Keratinocyte (primary cell): Measurements from ENCODE around the gene FOXS1. TPM values are rescaled to one million over a fixed set of nuclear protein-coding genes. Genes with fewer than 3 reads are reported as not detected.

ENCODE experiments used
- DNase-seq: peaks from one replicate; pipeline ENCODE4 v3.0.0-alpha.2; 2011; ENCODE audit warnings: low read depth, missing footprints, low spot score
- FAIRE-seq: peaks from 2 replicates; lab custom pipeline; 2011; peaks lifted over from hg19 to GRCh38; lab: Jason Lieb, UNC
- H2AFZ ChIP-seq: 2 replicates; pipeline ENCODE4 v1.6.0; 2012; ENCODE audit warnings: low read length, control low read depth, inconsistent platforms; ENCODE audit not compliant: control insufficient read depth
- H3K27ac ChIP-seq: 2 replicates; pipeline ENCODE4 v1.5.1; 2011; ENCODE audit warnings: low read length; ENCODE audit not compliant: control insufficient read depth, insufficient read depth
- H3K27me3 ChIP-seq: 3 replicates; pipeline ENCODE4 v1.6.0; 2011; ENCODE audit warnings: low read length; ENCODE audit not compliant: control insufficient read depth, insufficient read depth; ENCODE audit errors: extremely low read depth
- H3K36me3 ChIP-seq, 2 experiments: 2 replicates in 1 of 2; 3 replicates in 1 of 2; pipeline ENCODE4 v1.5.1; 2011; ENCODE audit warnings: low read length in 2 of 2, mild to moderate bottlenecking in 1 of 2; ENCODE audit not compliant: control insufficient read depth in 2 of 2, insufficient read depth in 2 of 2; ENCODE audit errors: extremely low read depth in 1 of 2
- H3K4me1 ChIP-seq: 3 replicates; pipeline ENCODE4 v1.5.1; 2011; ENCODE audit warnings: low read length; ENCODE audit not compliant: control insufficient read depth, insufficient read depth; ENCODE audit errors: extremely low read depth
- H3K4me2 ChIP-seq: 3 replicates; pipeline ENCODE4 v1.6.0; 2011; ENCODE audit warnings: low read depth, low read length; ENCODE audit not compliant: control insufficient read depth, insufficient read depth; ENCODE audit errors: extremely low read depth
- H3K4me3 ChIP-seq, 3 experiments: fragments of 200-600 bp in 1 of 3; sonication (generic) in 1 of 3; 2 replicates in 2 of 3; 3 replicates in 1 of 3; pipeline ENCODE4 v1.5.1; 2011 to 2016; ENCODE audit warnings: low read length in 3 of 3, mild to moderate bottlenecking in 3 of 3, control low read depth in 2 of 3, inconsistent platforms in 1 of 3, low read depth in 1 of 3, mixed read lengths in 1 of 3, mixed run types in 1 of 3, moderate library complexity in 1 of 3; ENCODE audit not compliant: control insufficient read depth in 2 of 3, insufficient read depth in 2 of 3; ENCODE audit errors: extremely low read depth in 1 of 3
- H3K79me2 ChIP-seq: 2 replicates; pipeline ENCODE4 v1.6.0; 2012; ENCODE audit warnings: low read length; ENCODE audit not compliant: control insufficient read depth, insufficient read depth
- H3K9ac ChIP-seq: 3 replicates; pipeline ENCODE4 v1.6.0; 2011; ENCODE audit warnings: low read length; ENCODE audit not compliant: control insufficient read depth, insufficient read depth; ENCODE audit errors: extremely low read depth
- H3K9me1 ChIP-seq: 3 replicates; pipeline ENCODE4 v1.6.0; 2011; ENCODE audit warnings: low read length; ENCODE audit not compliant: control insufficient read depth, insufficient read depth; ENCODE audit errors: extremely low read depth
- H3K9me3 ChIP-seq: 2 replicates; pipeline ENCODE4 v1.5.1; 2012; ENCODE audit warnings: low read depth, low read length; ENCODE audit not compliant: control insufficient read depth
- H4K20me1 ChIP-seq: 3 replicates; pipeline ENCODE4 v1.6.0; 2011; ENCODE audit warnings: low read length; ENCODE audit not compliant: control insufficient read depth, insufficient read depth; ENCODE audit errors: extremely low read depth
- EZH2 ChIP-seq: IDR thresholded peaks from one replicate; pipeline ENCODE4 v1.6.1; 2012; ENCODE audit warnings: inconsistent platforms, mild to moderate bottlenecking, low read length, moderate library complexity
- dilution Hi-C: fragments of 300-500 bp; cut with MboI; formaldehyde crosslinking; loops from one replicate; pipeline ENCODE4 v1.7.0; 2020; ENCODE audit warnings: low sequenced_read_pairs; ENCODE audit not compliant: extremely low pct_ligation_motif_present
- polyA plus RNA-seq, 5 experiments: library from polyadenylated mRNA; depleted of rRNA in 3 of 5; stranded (reverse) in 3 of 5; stranded (forward) in 1 of 5; unstranded in 1 of 5; fragments of >200 nt; gene quantifications; 1 replicate in 1 of 5; 2 replicates in 3 of 5; 3 replicates in 1 of 5; pipeline versions ENCODE4 v1.2.1 to v1.2.3, GENCODE V29; 2011 to 2012; ENCODE audit warnings: missing spikeins in 2 of 5, low read depth in 1 of 5, low replicate concordance in 1 of 5
- TF ChIP-seq, protein P1 (sequence below), 3 experiments: IDR thresholded peaks in 1 of 3; conservative IDR thresholded peaks in 1 of 3; optimal IDR thresholded peaks in 1 of 3; 2 replicates in 2 of 3; 3 replicates in 1 of 3; pipeline versions ENCODE3 to v1.5.1; 2011; ENCODE audit warnings: low read length in 3 of 3, mild to moderate bottlenecking in 3 of 3, moderate library complexity in 2 of 3, control low read depth in 1 of 3, inconsistent platforms in 1 of 3; ENCODE audit not compliant: insufficient read depth in 2 of 3; ENCODE audit errors: extremely low read depth in 1 of 3

Gene FOXS1
- polyA plus RNA-seq, 1 donor (not counting 4 experiments of a cell fraction or from before 2014, with no cell fraction given), result not detected

DNA sequence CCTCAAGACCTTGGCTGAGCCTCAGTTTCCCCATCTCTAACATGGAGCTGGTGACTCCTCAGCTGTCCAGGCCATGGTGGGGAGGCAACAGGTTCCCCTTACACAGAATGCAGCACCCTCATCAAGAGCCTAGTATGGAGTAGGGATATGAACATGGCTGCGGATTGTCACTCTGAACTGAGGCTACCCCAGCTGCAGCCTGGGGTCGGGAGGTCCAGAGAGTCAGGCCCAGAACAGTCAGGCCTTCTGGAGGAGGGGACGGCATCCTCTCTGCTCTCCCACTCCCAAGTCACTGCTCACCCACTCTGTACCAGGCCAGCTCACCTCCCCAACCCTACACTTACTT is 1.4 kb upstream of the FOXS1 start:
- FAIRE-seq, result no peak
- dilution Hi-C loops, result no loop called here
- H4K20me1 ChIP-seq, result peaks cover 3% of the 10 kb centered on the region

DNA sequence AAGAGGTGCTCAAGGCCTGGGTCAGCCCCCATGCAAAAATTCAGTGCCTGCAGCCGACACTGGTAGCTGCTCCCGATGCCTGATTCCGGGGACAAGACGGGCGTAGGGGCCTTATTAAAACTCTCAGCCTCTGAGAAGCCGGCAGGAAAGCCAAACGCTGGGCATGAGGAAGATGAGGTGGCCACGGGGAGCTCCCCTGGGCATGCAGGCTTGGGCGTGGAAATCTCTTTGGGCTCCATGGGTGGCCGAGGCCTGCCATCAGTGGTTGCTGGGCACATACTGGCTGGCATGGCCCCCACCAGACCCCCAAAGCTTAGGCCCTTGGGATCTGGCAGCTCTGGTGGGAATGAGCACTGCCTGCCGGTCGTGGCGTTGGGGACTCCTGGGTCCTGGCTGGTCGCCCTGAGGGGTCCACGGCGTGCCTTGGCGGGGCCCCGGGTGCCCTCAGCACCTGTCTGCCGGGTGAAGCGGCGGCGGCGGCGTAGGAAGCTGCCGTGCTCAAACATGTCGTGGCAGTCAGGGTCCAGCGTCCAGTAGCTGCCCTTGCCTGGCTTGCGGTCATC is 586 bp downstream of the FOXS1 start:
- no peaks in the 10 kb centered on the region for H3K79me2 ChIP-seq
- TF ChIP-seq, protein P1, sequence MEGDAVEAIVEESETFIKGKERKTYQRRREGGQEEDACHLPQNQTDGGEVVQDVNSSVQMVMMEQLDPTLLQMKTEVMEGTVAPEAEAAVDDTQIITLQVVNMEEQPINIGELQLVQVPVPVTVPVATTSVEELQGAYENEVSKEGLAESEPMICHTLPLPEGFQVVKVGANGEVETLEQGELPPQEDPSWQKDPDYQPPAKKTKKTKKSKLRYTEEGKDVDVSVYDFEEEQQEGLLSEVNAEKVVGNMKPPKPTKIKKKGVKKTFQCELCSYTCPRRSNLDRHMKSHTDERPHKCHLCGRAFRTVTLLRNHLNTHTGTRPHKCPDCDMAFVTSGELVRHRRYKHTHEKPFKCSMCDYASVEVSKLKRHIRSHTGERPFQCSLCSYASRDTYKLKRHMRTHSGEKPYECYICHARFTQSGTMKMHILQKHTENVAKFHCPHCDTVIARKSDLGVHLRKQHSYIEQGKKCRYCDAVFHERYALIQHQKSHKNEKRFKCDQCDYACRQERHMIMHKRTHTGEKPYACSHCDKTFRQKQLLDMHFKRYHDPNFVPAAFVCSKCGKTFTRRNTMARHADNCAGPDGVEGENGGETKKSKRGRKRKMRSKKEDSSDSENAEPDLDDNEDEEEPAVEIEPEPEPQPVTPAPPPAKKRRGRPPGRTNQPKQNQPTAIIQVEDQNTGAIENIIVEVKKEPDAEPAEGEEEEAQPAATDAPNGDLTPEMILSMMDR (optimal IDR thresholded peaks at IDR 0.05 in 1 of 3, IDR thresholded peaks at IDR 0.05 in 1 of 3, conservative IDR thresholded peaks at IDR 0.05 in 1 of 3; ENCODE audit: extremely low read depth in 1 of 3, insufficient read depth in 2 of 3, low read length in 3 of 3), result no peak
- no peak for TF ChIP-seq EZH2
- H2AFZ ChIP-seq, result no peak overlapping the region
- no peak for DNase-seq
- dilution Hi-C loops, result no loop called here
- no peaks in the 10 kb centered on the region for H3K4me1 ChIP-seq
- no peak overlapping the region for H3K9ac ChIP-seq
- H4K20me1 ChIP-seq, result peaks cover 3% of the 10 kb centered on the region
- no peak for FAIRE-seq
- H3K27me3 ChIP-seq, result peaks cover 31% of the 10 kb centered on the region
- no peaks in the 10 kb centered on the region for H3K9me1 ChIP-seq
- H3K9me3 ChIP-seq, result no peaks in the 10 kb centered on the region
- H3K27ac ChIP-seq, result no peak overlapping the region
- no peaks in the 10 kb centered on the region for H3K36me3 ChIP-seq
- no peak overlapping the region for H3K4me3 ChIP-seq
- no peak overlapping the region for H3K4me2 ChIP-seq

More for the DNA sequence above, 1.4 kb upstream of the FOXS1 start:
- no peak for TF ChIP-seq EZH2
- TF ChIP-seq, protein P1 (optimal IDR thresholded peaks at IDR 0.05 in 1 of 3, IDR thresholded peaks at IDR 0.05 in 1 of 3, conservative IDR thresholded peaks at IDR 0.05 in 1 of 3; ENCODE audit: extremely low read depth in 1 of 3, insufficient read depth in 2 of 3, low read length in 3 of 3), result no peak
- Histone ChIP-seq H3K27ac (no peak overlapping the region), H2AFZ (no peak overlapping the region), H3K4me3 (no peak overlapping the region), H3K9me1 (no peaks in the 10 kb centered on the region), H3K4me2 (no peak overlapping the region), H3K4me1 (no peaks in the 10 kb centered on the region), H3K27me3 (peaks cover 37% of the 10 kb centered on the region), H3K9ac (no peak overlapping the region), H3K36me3 (no peaks in the 10 kb centered on the region), H3K79me2 (no peaks in the 10 kb centered on the region), H3K9me3 (no peaks in the 10 kb centered on the region)
- no peak for DNase-seq
